Gastroesophageal sphincter (tissue), 3 donors: ENCODE measurements around the gene ARCN1.

ENCODE experiments used
- CTCF ChIP-seq, 4 experiments: fragments of 200-600 bp in 2 of 4; fragments of 450-650 bp in 2 of 4; sonication (generic) in 1 of 4; IDR thresholded peaks; one replicate each; pipeline ENCODE4 v1.5.1; 2017 to 2019; ENCODE audit warnings: antibody characterized with exemption in 4 of 4, mild to moderate bottlenecking in 2 of 4, moderate library complexity in 2 of 4
- EP300 ChIP-seq: sonication (generic); formaldehyde crosslinking; IDR thresholded peaks from one replicate; pipeline ENCODE4 v1.6.1; 2017; ENCODE audit warnings: antibody characterized with exemption, mild to moderate bottlenecking
- POLR2AphosphoS5 ChIP-seq: sonication (generic); formaldehyde crosslinking; IDR thresholded peaks from one replicate; pipeline ENCODE4 v1.6.1; 2017; ENCODE audit warnings: antibody characterized with exemption

GRCh38 chr11:118536726-118537125 is 35.5 kb upstream of the ARCN1 start:
- no peak for TF ChIP-seq CTCF (IDR thresholded peaks at IDR 0.05)
- no peak for TF ChIP-seq EP300
- no peak for TF ChIP-seq POLR2AphosphoS5
